Spleen (tissue), 11 donors: ENCODE data around the gene TAB3. TPM values are rescaled to one million over a fixed set of nuclear protein-coding genes. Genes with fewer than 3 reads are reported as not detected.

Experiments
- DNase-seq: peaks from one replicate; pipeline ENCODE4 v3.0.0-alpha.2; 2020
- H3K27ac ChIP-seq, 8 donors: fragments of 200-600 bp; sonication (generic) in 7 of 8; 1 replicate in 4 of 8; 2 replicates in 4 of 8; pipeline versions ENCODE4 v1.5.0 to v1.8.0; 2016 to 2021; ENCODE audit warnings: inconsistent platforms in 4 of 8, mild to moderate bottlenecking in 4 of 8, moderate library complexity in 1 of 8
- H3K27me3 ChIP-seq, 7 donors: fragments of 200-600 bp; sonication (generic) in 6 of 7; replicated peaks in 1 of 7; 1 replicate in 4 of 7; 2 replicates in 3 of 7; pipeline versions ENCODE4 v1.5.0 to v1.8.0; 2016 to 2021; ENCODE audit warnings: inconsistent platforms in 3 of 7, mild to moderate bottlenecking in 1 of 7
- H3K36me3 ChIP-seq, 6 donors: fragments of 200-600 bp; sonication (generic) in 5 of 6; 1 replicate in 4 of 6; 2 replicates in 2 of 6; pipeline versions ENCODE4 v1.5.0 to v1.8.0; 2016 to 2021; ENCODE audit warnings: inconsistent platforms in 2 of 6
- H3K4me1 ChIP-seq, 6 donors: fragments of 200-600 bp; sonication (generic) in 5 of 6; 1 replicate in 3 of 6; 2 replicates in 3 of 6; pipeline versions ENCODE4 v1.5.0 to v1.8.0; 2016 to 2021; ENCODE audit warnings: inconsistent platforms in 3 of 6
- H3K4me3 ChIP-seq, 8 donors: fragments of 200-600 bp; sonication (generic) in 7 of 8; 1 replicate in 4 of 8; 2 replicates in 4 of 8; pipeline versions ENCODE4 v1.5.0 to v1.8.0; 2016 to 2021; ENCODE audit warnings: inconsistent platforms in 4 of 8, mild to moderate bottlenecking in 4 of 8, moderate library complexity in 2 of 8
- H3K9me3 ChIP-seq, 8 donors: fragments of 200-600 bp; sonication (generic) in 7 of 8; 1 replicate in 4 of 8; 2 replicates in 4 of 8; pipeline versions ENCODE4 v1.5.0 to v1.8.0; 2016 to 2021; ENCODE audit warnings: inconsistent platforms in 4 of 8
- CTCF ChIP-seq, 11 experiments: fragments of 200-600 bp in 7 of 11; fragments of 450-650 bp in 4 of 11; sonication (generic) in 4 of 11; IDR thresholded peaks in 8 of 11; conservative IDR thresholded peaks in 3 of 11; 1 replicate in 7 of 11; 2 replicates in 4 of 11; pipeline versions ENCODE4 v1.4.0 to v1.8.0; 2016 to 2021; ENCODE audit warnings: antibody characterized with exemption in 11 of 11, inconsistent platforms in 4 of 11, mild to moderate bottlenecking in 1 of 11
- POLR2A ChIP-seq, 3 donors: fragments of 450-650 bp; IDR thresholded peaks; one replicate each; pipeline ENCODE4 v1.5.1; 2017; ENCODE audit warnings: antibody characterized with exemption in 3 of 3, mild to moderate bottlenecking in 1 of 3
- POLR2AphosphoS5 ChIP-seq, 3 donors: sonication (generic); formaldehyde crosslinking; IDR thresholded peaks; one replicate each; pipeline ENCODE4 v1.5.1; 2017; ENCODE audit warnings: antibody characterized with exemption in 3 of 3
- WGBS, 5 donors: extraction: QIAGEN DNeasy Blood & Tissue Kit in 3 of 5; methylation state at CpG; one replicate each; pipeline versions ENCODE4 v1.1.5 to v1.1.7; 2013 to 2018; 5-methylcytosine and 5-hydroxymethylcytosine counted together
- intact Hi-C: fragments of 100-400 bp; cut with DNase I; formaldehyde crosslinking; loops from one replicate; pipeline ENCODE4 v1.15.0; 2023; ENCODE audit warnings: low total_unique reads
- polyA plus RNA-seq, 3 donors: library from polyadenylated mRNA; stranded (reverse); fragments of 200-250 nt; gene quantifications; one replicate each; pipeline ENCODE4 v1.2.1, GENCODE V29; 2013
- total RNA-seq, 7 donors: library from RNA; depleted of rRNA in 3 of 7; stranded (reverse); fragments of >200 nt in 3 of 7; fragmentation: NEBNext Ultra II Directional in 4 of 7; extraction: Animal tissue kit (Norgen Biotek cat#: 25700) in 4 of 7; gene quantifications; one replicate each; pipeline versions ENCODE4 v1.1.0 to v1.2.1, GENCODE V29; 2016 to 2021
- donor health status: healthy with polysubstance abuse.
- donor health status: DM: no; HTN: no; CAD: no; lungs with moderate emphysema.
- donor health status: DM: no; HTN: no; CAD: no.
- donor health status: Bipolar disorder and iron deficiency.
- donor health status: healthy.
- donor health status: DM: no; HTN: no; CAD: no.
- donor health status: DM: yes; HTN: yes; CAD: no.

TAB3 gene
- total and polyA plus RNA-seq, 10 donors, result 5.5 to 52.5 (median 19.3) TPM

- 51 to 66% (median 58%) methylated on average over 4 of the region's 4 CpGs for WGBS, 5 donors
- peak overlapping the region in 6 of 8 donors; percentile 46 to 87 (median 68) for H3K4me3 ChIP-seq
- intact Hi-C loops, result loop anchor here (10.0 kb wide), 1 partner anchor 233 kb away; the partner anchor contains the start of gene GK
These were observed 1.3 kb downstream of the TAB3 start for GRCh38 chrX:30887721-30888120.

GRCh38 chrX:30887288-30887687 lies 1.8 kb downstream of the TAB3 start:
- Histone ChIP-seq H3K36me3 (no peaks in the 10 kb centered on the region), H3K27ac (no peak overlapping the region), H3K4me1 (peaks cover 0 to 45% (median 10%) of the 10 kb centered on the region in 6 donors), H3K27me3 (no peaks in the 10 kb centered on the region), H3K4me3 (peak overlapping the region in 1 of 8 donors; percentile 83), H3K9me3 (no peaks in the 10 kb centered on the region)
- TF ChIP-seq POLR2A (IDR thresholded peaks at IDR 0.05) (no peak), CTCF (IDR thresholded peaks at IDR 0.05 in 8 of 11, conservative IDR thresholded peaks at IDR 0.05 in 3 of 11) (no peak), POLR2AphosphoS5 (IDR thresholded peaks at IDR 0.05) (no peak)
- intact Hi-C loops, result loop anchor here (10.0 kb wide), 1 partner anchor 232 kb away; the partner anchor contains the start of gene GK
- 83 to 92% (median 86%) methylated on average over 5 of the region's 5 CpGs for WGBS, 5 donors
- DNase-seq, result no peak

More at GRCh38 chrX:30887721-30888120, 1.3 kb downstream of the TAB3 start:
- Histone ChIP-seq H3K27ac (no peak overlapping the region), H3K27me3 (no peaks in the 10 kb centered on the region), H3K4me1 (peaks cover 0 to 45% (median 10%) of the 10 kb centered on the region in 6 donors), H3K36me3 (no peaks in the 10 kb centered on the region), H3K9me3 (no peaks in the 10 kb centered on the region)
- TF ChIP-seq POLR2AphosphoS5 (IDR thresholded peaks at IDR 0.05) (no peak), POLR2A (IDR thresholded peaks at IDR 0.05) (no peak), CTCF (IDR thresholded peaks at IDR 0.05 in 8 of 11, conservative IDR thresholded peaks at IDR 0.05 in 3 of 11) (no peak)
- no peak for DNase-seq

- 75 to 92% (median 89%) methylated on average over 2 of the region's 2 CpGs for WGBS, 5 donors
- Histone ChIP-seq H3K27ac (no peak overlapping the region), H3K9me3 (no peaks in the 10 kb centered on the region), H3K36me3 (no peaks in the 10 kb centered on the region), H3K27me3 (no peaks in the 10 kb centered on the region), H3K4me3 (no peak overlapping the region), H3K4me1 (peaks cover 0 to 46% (median 10%) of the 10 kb centered on the region in 6 donors)
- intact Hi-C loops, result loop anchor here (10.0 kb wide), 1 partner anchor 230 kb away; the partner anchor contains the start of gene GK
- DNase-seq, result no peak
- no peak for TF ChIP-seq POLR2A (IDR thresholded peaks at IDR 0.05)
- TF ChIP-seq POLR2AphosphoS5 (IDR thresholded peaks at IDR 0.05), result no peak
- no peak for TF ChIP-seq CTCF (IDR thresholded peaks at IDR 0.05 in 8 of 11, conservative IDR thresholded peaks at IDR 0.05 in 3 of 11)
These were observed 3.9 kb downstream of the TAB3 start for GRCh38 chrX:30885136-30885535.

GRCh38 chrX:30883138-30883537 lies 5.9 kb downstream of the TAB3 start:
- no peaks in the 10 kb centered on the region for H3K36me3 ChIP-seq
- H3K27me3 ChIP-seq, result no peaks in the 10 kb centered on the region
- no peak overlapping the region for H3K4me3 ChIP-seq
- H3K27ac ChIP-seq, result no peak overlapping the region
- H3K4me1 ChIP-seq, result peaks cover 0 to 40% (median 9%) of the 10 kb centered on the region in 6 donors
- TF ChIP-seq CTCF (IDR thresholded peaks at IDR 0.05 in 8 of 11, conservative IDR thresholded peaks at IDR 0.05 in 3 of 11) (no peak), POLR2AphosphoS5 (IDR thresholded peaks at IDR 0.05) (no peak), POLR2A (IDR thresholded peaks at IDR 0.05) (no peak)
- DNase-seq, result no peak
- 59 to 84% (median 74%) methylated on average over 2 of the region's 2 CpGs for WGBS, 5 donors
- intact Hi-C loops, result loop anchor here (10.0 kb wide), 1 partner anchor 228 kb away; the partner anchor contains the start of gene GK
- no peaks in the 10 kb centered on the region for H3K9me3 ChIP-seq
